GM18508 (cell line): ENCODE measurements around the gene MYBPC3.
A peak's percentile ranks its signal among the peaks of the same experiment; 100 is the strongest.

Experiments used
- ATAC-seq: cut with Tn5 transposase; IDR thresholded peaks from one replicate; pipeline ENCODE4 v1.9.1; 2021; ENCODE audit warnings: moderate number of reproducible peaks; ENCODE audit not compliant: insufficient read depth, unreplicated experiment

MYBPC3 gene

GRCh38 chr11:47387944-47388696, 35.6 kb upstream of the MYBPC3 start:
- ATAC-seq = no peak

- ATAC-seq = no peak
Measured at GRCh38 chr11:47384498-47384897, 32.0 kb upstream of the MYBPC3 start.

GRCh38 chr11:47383071-47383470, 30.6 kb upstream of the MYBPC3 start:
- no peak for ATAC-seq

GRCh38 chr11:47380078-47380477, 27.6 kb upstream of the MYBPC3 start:
- ATAC-seq = no peak

GRCh38 chr11:47379317-47379716, 26.8 kb upstream of the MYBPC3 start:
- ATAC-seq = no peak

- no peak for ATAC-seq
Measured at GRCh38 chr11:47378836-47379170, 26.3 kb upstream of the MYBPC3 start.

- ATAC-seq = peak; percentile 60
Measured at GRCh38 chr11:47378010-47378835, 25.7 kb upstream of the MYBPC3 start, which contains the start of gene SPI1. SPI1 (minus strand) TSS chr11:47378547; CDS start chr11:47378353, 194 bp downstream.

- ATAC-seq = no peak
Measured at GRCh38 chr11:47377571-47378009, 25.1 kb upstream of the MYBPC3 start.

GRCh38 chr11:47376525-47377371, 24.2 kb upstream of the MYBPC3 start:
- ATAC-seq = no peak

- no peak for ATAC-seq
Measured at GRCh38 chr11:47376107-47376524, 23.6 kb upstream of the MYBPC3 start.

GRCh38 chr11:47375546-47376085, 23.1 kb upstream of the MYBPC3 start:
- ATAC-seq = no peak

- no peak for ATAC-seq
Measured at GRCh38 chr11:47375020-47375419, 22.5 kb upstream of the MYBPC3 start.

GRCh38 chr11:47374720-47375019, 22.2 kb upstream of the MYBPC3 start:
- no peak for ATAC-seq

GRCh38 chr11:47373876-47374719, 21.6 kb upstream of the MYBPC3 start:
- ATAC-seq = no peak

GRCh38 chr11:47372422-47372821, 19.9 kb upstream of the MYBPC3 start:
- ATAC-seq = no peak

GRCh38 chr11:47369676-47370075, 17.2 kb upstream of the MYBPC3 start:
- no peak for ATAC-seq

- ATAC-seq = no peak
Measured at GRCh38 chr11:47366020-47366490, 13.6 kb upstream of the MYBPC3 start.

GRCh38 chr11:47361419-47361818, 8.9 kb upstream of the MYBPC3 start:
- ATAC-seq = no peak

GRCh38 chr11:47360341-47360740, 7.8 kb upstream of the MYBPC3 start:
- ATAC-seq = no peak

- no peak for ATAC-seq
Measured at GRCh38 chr11:47359586-47359985, 7.1 kb upstream of the MYBPC3 start.
